GM18517 (cell line): ENCODE data around the gene LEPR.
"Not testable (repeated sequence)": the region's sequence is repeated elsewhere in the genome, so short reads cannot be mapped to it uniquely, and the experiment has no call there.

ENCODE experiments used
- ATAC-seq: cut with Tn5 transposase; IDR thresholded peaks from one replicate; pipeline ENCODE4 v1.9.1; 2021; ENCODE audit warnings: mild to moderate bottlenecking, moderate library complexity; ENCODE audit not compliant: unreplicated experiment

The LEPR gene

DNA sequence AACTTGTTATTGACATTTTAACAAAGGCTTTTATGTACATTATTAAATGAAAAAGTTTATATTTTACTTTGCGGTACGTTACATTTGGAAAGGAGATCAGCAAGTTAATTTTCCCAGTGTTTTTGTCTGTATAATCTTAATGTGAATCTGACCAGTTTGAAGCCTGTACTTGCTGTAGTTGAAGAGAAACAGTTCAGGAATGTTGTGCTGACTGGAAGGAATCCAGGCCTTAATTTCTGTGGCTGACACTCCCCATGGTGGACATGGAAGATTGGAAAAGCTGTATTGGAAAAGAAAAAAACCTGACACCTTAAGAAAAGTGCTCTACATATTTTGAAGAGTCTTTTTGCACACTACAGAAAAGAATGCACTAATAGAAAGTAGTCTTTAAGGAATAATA is 15.5 kb downstream of the LEPR start:
- ATAC-seq = no peak

DNA sequence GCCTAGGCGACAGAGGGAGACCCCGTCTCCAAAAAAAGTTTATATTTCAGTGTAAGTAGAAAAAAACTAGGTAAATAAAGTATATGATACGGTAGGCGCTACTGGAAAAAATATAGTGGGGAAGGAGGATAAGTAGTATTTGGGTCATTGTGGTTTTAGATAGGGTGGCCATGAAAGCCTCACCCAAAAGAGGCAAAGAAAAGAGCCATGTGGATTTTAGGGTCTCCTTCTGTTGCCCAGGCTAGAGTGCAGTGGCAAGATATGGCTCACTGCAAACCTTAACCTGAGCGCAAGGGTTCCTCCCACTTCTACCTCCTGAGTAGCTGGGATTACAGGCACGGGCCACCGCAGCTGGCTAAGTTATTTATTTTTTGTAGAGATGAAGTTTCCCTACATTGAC is 17.1 kb downstream of the LEPR start:
- no peak for ATAC-seq

DNA sequence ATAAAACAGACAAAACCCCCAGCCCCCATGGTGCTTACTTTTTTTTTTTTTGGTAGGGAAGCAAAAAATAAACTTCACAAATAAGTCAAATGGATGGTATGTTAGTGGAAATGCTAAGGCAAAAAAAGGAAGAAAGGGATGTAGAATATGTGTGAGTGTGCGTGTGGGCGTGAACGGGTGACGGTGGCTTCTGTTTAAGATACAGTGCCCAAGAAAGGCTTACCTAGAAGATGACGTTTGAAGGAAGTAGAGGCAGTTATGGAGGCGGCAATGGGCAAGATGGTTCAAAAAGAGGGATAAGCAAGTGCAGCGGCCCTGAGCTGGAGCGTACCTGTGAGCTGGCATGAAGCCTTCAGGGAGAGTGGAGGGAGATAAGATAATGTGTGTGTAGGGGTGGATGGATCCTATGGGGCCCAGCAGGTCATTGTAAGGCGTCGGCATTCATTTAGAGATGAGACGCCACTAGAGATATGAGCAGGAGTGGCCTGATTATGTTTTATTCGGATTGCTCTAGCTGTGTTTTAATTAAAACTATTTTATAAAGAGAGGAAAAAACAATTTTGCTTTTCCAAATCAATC is 19.9 kb downstream of the LEPR start:
- ATAC-seq = no peak

DNA sequence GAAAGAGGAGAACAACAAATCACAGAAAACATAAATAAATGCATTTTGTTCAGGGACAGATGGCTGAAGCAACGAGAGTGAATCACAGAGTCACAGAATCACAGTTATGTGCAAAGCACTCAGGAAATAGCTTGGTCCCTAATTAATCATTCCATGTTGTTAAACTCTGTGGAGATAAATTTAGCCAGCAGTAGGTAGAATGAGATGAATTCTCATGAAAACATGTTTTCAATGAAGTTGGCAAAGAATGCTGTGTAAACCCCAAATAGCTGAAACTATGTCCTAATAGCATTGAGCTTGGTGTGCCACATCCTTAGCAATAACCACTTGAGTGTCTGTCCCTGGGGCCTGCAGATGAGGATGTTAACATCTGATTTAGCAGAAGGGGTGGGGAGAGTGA is 20.4 kb downstream of the LEPR start:
- ATAC-seq = no peak

DNA sequence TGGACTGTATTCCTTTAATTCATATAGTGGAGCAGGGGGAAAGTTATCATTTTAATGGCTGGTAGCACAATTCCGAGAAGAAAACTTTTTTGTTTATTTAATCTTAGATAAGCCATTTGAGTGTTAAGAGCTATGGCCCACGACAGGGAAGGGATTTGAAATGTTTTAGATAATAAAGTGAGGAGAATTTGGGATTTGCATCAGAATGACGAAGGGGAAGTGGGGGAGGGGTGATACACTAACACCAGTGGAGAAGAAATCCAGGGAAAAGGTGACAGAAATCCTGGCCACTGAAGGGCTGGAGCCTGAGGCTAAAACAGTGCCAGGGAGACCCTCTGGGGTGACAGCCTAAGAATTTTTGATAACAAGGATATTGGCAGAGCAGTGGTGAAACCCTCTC is 21.0 kb downstream of the LEPR start:
- no peak for ATAC-seq

DNA sequence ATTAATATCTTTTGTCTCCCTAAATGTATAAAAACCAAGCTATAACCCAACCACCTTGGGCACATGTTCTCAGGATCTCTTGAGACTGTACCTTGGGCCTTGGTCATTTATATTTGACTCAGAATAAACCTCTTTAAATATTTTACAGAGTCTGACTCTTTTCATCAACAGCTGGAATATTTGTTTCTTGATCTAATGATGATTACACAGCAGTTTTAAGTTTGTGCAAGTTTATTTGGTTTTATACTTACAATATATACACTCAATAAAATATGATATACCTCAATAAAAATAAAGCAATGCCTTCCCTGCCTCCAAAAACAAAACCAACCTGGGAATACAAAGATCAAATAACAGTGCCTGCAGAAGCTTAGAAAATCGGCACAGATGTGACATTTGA is 22.0 kb downstream of the LEPR start:
- ATAC-seq = no peak

DNA sequence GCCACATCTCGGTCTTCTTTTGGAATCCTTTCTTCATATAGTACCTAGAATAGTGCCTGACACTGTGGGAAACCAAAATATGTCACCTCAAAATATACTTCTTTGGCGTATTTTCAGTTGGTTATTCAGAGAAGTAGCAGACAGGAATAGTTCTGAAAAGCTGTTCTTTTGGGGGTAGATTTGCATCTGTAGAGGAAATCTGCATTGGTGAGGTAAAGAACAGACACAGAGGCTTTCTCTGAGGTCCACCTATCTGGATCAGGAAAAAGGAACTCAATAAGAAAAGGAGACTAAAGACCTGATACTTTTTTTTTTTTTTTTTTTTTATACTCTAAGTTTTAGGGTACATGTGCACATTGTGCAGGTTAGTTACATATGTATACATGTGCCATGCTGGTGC is 23.2 kb downstream of the LEPR start:
- ATAC-seq = no peak

DNA sequence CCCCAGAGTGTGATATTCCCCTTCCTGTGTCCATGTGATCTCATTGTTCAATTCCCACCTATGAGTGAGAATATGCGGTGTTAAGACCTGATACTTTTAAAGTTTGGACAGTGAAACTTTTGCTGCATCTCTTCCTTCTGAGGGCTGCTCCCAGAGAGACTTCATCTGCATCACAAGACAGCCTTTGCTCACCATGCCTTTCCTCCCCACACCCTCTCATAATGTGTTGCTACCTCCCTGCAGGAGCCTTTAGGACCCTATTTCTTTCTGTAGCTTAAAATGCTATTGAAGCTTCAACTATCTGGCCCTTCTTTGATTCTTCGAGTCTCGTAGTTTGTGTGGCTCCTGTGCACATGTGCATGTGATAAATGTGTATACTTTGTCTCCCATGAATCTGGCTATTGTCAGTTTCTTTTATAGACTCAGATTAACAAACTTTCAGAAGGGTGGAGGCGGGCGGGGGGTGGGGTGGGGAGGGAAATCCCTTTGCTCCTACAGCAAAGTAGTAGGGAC is 23.7 kb downstream of the LEPR start:
- ATAC-seq = no peak

DNA sequence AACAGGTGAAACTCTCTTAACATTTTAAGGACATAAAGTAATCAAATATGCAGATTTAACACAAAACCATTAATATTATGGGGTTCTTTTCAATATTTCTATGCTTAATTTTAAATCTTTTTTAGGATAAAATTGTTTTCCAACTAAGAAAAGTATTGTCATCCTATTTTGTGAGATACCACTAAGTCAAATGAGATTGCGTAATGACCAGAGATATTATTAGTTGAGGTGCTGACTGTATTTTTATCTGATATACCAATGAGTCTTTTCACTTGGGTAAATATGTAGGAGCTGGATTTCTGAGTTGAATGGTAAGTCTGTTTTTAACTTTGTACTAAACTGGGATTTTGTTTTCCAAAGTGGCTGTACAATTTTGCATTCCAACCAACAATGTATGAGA is 25.4 kb downstream of the LEPR start:
- ATAC-seq = no peak

DNA sequence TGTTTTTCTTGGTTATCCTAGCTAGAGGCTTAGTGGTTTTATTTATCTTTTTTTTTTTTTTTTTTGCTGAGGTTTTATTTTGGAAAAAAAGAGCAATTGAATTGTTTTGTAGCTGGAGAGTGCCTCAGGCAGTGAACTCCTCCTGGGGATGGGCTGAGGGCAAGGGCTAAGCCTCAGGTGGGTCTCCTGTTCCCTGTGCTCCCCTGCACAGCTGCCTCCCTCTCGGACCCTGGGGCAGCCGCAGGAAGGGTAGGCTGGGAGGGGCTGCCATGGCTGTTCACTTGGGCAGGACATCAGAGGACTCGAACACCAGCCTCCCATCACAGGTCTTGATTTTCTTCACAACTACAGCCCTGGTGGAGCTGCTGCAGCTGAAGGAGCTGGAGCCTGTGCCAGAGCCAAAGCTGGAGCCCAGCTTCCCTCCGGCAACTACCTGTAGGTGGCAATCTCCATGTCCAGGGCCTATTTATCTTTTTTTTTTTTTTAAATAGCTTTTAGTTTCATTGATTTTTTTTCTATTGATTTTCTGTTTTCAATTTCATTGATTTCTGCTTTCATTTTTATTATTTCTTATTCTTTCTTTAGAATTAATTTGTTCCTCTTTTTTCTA is 28.9 kb downstream of the LEPR start:
- ATAC-seq = no peak

DNA sequence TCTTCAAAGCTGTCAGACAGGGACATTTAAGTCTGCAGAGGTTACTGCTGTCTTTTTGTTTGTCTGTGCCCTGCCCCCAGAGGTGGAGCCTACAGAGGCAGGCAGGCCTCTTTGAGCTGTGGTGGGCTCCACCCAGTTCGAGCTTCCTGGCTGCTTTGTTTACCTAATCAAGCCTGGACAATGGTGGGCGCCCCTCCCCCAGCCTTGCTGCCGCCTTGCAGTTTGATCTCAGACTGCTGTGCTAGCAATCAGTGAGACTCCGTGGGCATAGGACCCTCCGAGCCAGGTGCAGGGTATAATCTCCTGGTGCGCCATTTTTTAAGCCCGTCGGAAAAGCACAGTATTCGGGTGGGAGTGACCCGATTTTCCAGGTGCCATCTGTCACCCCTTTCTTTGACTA is 35.2 kb downstream of the LEPR start:
- ATAC-seq = not testable (repeated sequence)

DNA sequence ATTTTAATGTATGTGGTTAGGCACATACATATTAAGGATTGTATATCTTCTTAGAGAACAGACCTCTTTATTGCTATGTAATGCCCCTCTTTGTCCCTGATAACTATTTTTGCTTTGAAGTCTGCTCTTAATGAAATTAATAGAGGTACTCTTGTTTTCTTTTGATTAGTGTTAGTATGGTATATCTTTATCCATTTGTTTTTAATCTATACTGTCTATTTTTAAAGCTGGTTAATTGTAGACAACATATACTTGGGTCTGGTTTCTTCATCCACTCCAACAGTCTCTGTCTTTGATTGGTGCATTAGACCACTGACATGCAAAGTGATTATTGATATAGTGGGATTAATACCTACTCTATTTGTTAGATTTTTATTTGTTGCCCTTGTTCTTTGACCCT is 36.0 kb downstream of the LEPR start:
- ATAC-seq = no peak

DNA sequence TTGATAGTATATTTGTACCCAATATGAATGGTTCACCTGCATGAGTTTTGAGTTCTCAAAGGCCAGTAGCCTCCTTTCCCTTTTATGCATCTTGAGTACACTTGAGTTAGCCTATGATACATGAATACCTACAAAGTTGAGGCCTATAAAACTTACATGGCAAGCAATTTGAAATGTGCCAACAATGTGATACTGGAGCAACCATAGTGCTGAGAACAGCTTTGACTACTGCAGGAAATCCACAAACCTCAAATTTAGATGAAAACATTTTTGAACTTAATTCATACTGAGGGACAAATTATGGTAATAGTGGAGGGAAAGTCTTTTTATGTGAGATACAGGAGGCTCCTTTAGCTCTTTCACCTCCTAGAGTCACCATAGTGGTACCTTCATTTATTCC is 37.4 kb downstream of the LEPR start:
- no peak for ATAC-seq

DNA sequence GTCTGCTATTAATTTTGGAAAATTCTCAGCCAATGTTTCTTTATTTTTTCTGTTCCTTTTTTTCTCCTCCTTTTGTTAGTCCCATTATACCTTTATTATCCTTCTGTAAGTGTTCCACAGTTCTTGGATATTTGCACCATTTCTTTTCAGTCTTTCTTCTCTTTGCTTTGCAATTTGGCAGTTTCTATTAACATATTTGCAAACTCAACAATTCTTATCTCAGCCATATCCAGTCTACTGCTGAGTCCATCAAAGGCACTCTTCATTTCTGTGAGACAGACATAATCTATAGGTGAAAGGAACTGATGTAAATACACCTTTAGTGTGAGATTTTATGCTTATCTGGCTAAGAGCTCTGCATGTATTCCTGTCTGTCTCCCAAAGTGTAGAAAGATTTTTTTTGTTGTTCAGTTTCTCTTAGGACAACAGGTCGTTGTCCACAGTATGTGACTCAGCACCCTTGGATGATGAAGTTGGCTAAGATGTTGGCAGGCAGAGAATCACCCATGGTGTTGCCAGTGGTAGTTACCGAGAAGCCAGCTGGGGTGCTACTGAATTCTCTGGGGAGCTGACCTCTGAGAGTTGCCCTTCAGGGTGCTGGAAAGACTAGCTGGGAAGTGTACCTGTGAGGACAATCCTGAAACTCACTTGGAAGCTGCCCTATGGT is 38.4 kb downstream of the LEPR start:
- peak; percentile 16 for ATAC-seq

DNA sequence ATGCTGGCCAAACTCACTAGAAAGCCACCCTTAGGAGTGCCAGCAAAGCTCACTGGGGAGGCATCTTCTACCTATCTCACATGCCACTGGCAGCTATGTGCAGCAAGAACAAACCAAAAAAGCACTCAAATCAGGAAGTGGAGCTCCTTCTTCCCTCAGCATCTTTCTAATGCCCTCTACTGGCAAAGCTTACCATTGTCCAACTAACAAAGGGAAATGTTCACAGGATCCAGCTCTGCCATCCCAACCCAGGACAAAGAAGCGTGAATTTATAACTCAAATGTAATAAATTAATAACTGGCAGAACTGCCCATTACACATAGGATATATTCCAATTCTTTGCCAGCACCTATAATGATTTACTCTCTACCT is 38.9 kb downstream of the LEPR start:
- ATAC-seq = peak; percentile 77

DNA sequence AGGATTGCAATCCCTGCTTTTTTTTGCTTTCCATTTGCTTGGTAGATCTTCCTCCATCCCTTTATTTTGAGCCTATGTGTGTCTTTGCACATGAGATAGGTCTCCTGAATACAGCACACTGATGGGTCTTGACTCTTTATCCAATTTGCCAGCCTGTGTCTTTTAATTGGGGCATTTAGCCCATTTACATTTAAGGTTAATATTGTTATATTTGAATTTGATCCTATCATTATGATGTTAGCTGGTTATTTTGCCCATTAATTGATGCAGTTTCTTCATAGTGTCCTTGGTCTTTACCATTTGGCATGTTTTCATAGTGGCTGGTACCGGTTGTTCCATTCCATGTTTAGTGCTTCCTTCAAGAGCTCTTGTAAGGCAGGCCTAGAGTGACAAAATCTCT is 45.4 kb downstream of the LEPR start:
- ATAC-seq = not testable (repeated sequence)

DNA sequence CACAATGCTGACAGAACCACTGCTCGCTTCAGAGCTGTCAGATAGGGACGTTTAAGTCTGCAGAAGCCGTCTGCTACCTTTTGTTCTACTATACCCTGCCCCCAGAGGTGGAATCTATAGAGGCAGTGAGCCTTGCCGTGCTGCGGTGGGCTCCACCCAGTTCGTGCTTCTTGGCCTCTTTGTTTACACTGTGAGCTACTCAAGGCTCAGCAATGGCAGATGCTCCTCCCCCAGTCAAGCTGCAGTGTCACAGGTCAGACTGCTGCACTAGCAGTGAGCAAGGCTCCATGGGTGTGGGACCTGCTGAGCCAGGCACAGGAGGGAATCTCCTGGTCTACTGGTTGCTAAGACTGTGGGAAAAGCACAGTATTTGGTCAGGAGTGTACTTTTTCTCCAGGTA is 47.1 kb downstream of the LEPR start:
- no peak for ATAC-seq

DNA sequence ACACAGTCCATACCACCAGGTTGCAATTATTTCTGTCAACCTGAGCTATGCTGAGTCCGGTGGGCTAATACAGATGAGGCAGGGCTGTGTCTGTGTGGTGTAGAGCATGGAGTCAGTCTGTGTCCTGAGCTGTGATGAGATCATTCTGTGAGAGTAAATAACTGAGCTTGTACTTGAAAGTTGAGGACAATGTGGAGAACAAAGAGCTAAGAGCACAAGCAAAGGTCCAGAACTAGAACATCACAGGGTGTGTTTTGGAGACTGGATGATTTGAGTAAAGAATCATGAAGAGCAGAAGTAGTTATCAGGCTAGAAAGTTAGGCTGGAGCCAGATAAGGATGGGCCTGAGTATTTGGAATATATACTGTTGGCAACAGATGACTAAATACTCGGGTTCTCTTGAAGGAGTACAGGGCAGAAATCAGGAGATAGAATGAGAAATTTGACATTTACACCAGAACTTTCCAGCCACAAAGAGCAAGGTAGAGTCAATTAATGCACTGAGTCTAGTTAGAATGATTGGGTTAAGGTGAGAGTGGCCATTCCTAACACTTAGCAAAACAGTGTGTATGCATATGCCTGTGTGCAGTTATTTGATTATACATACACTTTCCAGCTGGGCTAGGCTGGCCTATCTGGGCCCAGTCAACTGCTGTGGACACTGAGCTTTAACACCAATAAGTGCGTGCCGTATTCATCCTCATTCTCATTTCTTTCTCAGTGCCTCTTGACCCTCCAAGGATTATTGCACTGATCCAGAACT is 48.8 kb downstream of the LEPR start:
- ATAC-seq = no peak

DNA sequence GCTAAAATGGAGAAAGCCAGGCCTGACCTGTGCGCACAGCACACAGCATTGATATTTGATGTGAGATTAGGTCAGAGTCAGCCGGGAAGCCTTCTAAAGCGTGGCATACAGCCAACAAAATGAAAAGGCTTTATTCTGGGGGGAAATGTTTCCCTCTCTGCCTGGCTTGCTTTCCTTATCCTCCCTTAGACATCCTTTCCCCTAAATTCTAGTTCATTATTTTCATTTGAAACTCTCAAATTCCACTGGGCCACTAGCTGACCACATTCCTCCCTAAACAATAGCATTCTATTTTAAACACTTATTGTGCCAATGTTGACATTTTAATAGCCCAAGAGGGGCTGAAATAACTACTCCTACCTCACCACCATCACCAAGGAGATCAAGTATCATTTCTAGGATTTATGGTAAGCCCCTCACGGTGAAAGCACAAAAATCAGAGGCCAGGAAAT is 49.4 kb downstream of the LEPR start:
- no peak for ATAC-seq
